Ishikawa (cell line): ENCODE results near the gene PXDN.

Experiments used
- CEBPB ChIP-seq: IDR thresholded peaks from 2 replicates; pipeline ENCODE4 v1.6.1; 2012
- CREB1 ChIP-seq: IDR thresholded peaks from 2 replicates; pipeline ENCODE4 v1.6.1; 2012; ENCODE audit warnings: low read depth
- EGR1 ChIP-seq: IDR thresholded peaks from 2 replicates; pipeline ENCODE4 v1.6.1; 2012
- EP300 ChIP-seq: IDR thresholded peaks from 2 replicates; pipeline ENCODE4 v1.6.1; 2012; ENCODE audit warnings: borderline replicate concordance
- FOXM1 ChIP-seq: IDR thresholded peaks from 2 replicates; pipeline ENCODE4 v1.6.1; 2012; ENCODE audit warnings: low read depth, borderline replicate concordance
- MAX ChIP-seq: IDR thresholded peaks from 2 replicates; pipeline ENCODE4 v1.6.1; 2012
- NFIC ChIP-seq: IDR thresholded peaks from 2 replicates; pipeline ENCODE4 v1.6.1; 2012
- RAD21 ChIP-seq: IDR thresholded peaks from 2 replicates; pipeline ENCODE4 v1.6.1; 2012; ENCODE audit warnings: low read depth
- REST ChIP-seq: IDR thresholded peaks from 2 replicates; pipeline ENCODE4 v1.6.1; 2012; ENCODE audit warnings: low read depth, mild to moderate bottlenecking
- TAF1 ChIP-seq: IDR thresholded peaks from 2 replicates; pipeline ENCODE4 v1.6.1; 2012; ENCODE audit warnings: low read depth, mild to moderate bottlenecking
- TCF12 ChIP-seq: IDR thresholded peaks from 2 replicates; pipeline ENCODE4 v1.6.1; 2012; ENCODE audit warnings: low read depth
- TEAD4 ChIP-seq: IDR thresholded peaks from 2 replicates; pipeline ENCODE4 v1.6.1; 2012
- USF1 ChIP-seq: IDR thresholded peaks from 2 replicates; pipeline ENCODE4 v1.6.1; 2012
- YY1 ChIP-seq: IDR thresholded peaks from 2 replicates; pipeline ENCODE4 v1.6.1; 2012; ENCODE audit warnings: low read depth
- ZBTB7A ChIP-seq: IDR thresholded peaks from 2 replicates; pipeline ENCODE4 v1.6.1; 2012; ENCODE audit warnings: low read depth

Gene PXDN

GRCh38 chr2:1698188-1698945 lies 45.9 kb downstream of the PXDN start:
- TF ChIP-seq FOXM1 (no peak), USF1 (no peak), EP300 (no peak), ZBTB7A (no peak), TEAD4 (no peak), TCF12 (no peak), CEBPB (no peak), REST (no peak), RAD21 (no peak), NFIC (no peak), MAX (no peak), CREB1 (no peak), TAF1 (no peak), YY1 (no peak), EGR1 (no peak)

GRCh38 chr2:1697601-1698000 lies 46.7 kb downstream of the PXDN start:
- TF ChIP-seq FOXM1 (no peak), RAD21 (no peak), EP300 (no peak), MAX (no peak), YY1 (no peak), USF1 (no peak)

- no peak for TF ChIP-seq USF1
- no peak for TF ChIP-seq TEAD4
- TF ChIP-seq NFIC, result no peak
- no peak for TF ChIP-seq EP300
- no peak for TF ChIP-seq MAX
- TF ChIP-seq REST, result no peak
- TF ChIP-seq TCF12, result no peak
- no peak for TF ChIP-seq CEBPB
- TF ChIP-seq YY1, result no peak
- TF ChIP-seq TAF1, result no peak
Measured at GRCh38 chr2:1696472-1696871, 47.8 kb downstream of the PXDN start.

- no peak for TF ChIP-seq FOXM1
- TF ChIP-seq NFIC, result no peak
- TF ChIP-seq YY1, result no peak
- TF ChIP-seq CEBPB, result no peak
- no peak for TF ChIP-seq CREB1
- TF ChIP-seq ZBTB7A, result no peak
- no peak for TF ChIP-seq EP300
- TF ChIP-seq MAX, result no peak
- TF ChIP-seq TCF12, result no peak
- no peak for TF ChIP-seq RAD21
- no peak for TF ChIP-seq EGR1
- no peak for TF ChIP-seq TEAD4
- no peak for TF ChIP-seq USF1
- TF ChIP-seq REST, result no peak
- no peak for TF ChIP-seq TAF1
Measured at GRCh38 chr2:1694371-1695271, 49.7 kb downstream of the PXDN start.
